Stimulated activated CD4-positive, alpha-beta T cell treated with anti-CD3 and anti-CD28 coated beads, Interleukin-15, amount 100 ng/mL, for 48 hours (primary cell): ENCODE data around the gene GAGE12F.
"Not testable (repeated sequence)": the region's sequence is repeated elsewhere in the genome, so short reads cannot be mapped to it uniquely, and the experiment has no call there.

ENCODE experiments used
- DNase-seq, 2 donors: peaks; one replicate each; pipeline ENCODE4 v3.0.0-alpha.2; 2020; ENCODE audit warnings: low read depth in 2 of 2

GAGE12F gene, protein sequence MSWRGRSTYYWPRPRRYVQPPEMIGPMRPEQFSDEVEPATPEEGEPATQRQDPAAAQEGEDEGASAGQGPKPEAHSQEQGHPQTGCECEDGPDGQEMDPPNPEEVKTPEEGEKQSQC

DNA sequence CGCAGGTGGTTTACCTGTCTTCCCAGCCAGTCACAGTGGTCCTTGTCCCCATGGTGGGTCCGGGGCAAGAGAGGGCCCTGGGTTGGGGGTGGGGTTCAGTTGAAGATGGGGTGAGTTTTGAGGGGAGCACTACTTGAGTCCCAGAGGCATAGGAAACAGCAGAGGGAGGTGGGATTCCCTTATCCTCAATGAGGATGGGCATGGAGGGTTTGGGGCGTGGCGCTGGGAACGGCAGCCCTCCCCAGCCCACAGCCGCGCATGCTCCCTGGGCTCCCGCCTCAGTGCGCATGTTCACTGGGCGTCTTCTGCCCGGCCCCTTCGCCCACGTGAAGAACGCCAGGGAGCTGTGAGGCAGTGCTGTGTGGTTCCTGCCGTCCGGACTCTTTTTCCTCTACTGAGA lies at the start of gene GAGE12F:
Gene GAGE12F, plus strand, starts transcription at position 301 of the 400 bp plus-strand sequence. CDS start 1,155 bp downstream, outside the sequence.
- not testable (repeated sequence) for DNase-seq

DNA sequence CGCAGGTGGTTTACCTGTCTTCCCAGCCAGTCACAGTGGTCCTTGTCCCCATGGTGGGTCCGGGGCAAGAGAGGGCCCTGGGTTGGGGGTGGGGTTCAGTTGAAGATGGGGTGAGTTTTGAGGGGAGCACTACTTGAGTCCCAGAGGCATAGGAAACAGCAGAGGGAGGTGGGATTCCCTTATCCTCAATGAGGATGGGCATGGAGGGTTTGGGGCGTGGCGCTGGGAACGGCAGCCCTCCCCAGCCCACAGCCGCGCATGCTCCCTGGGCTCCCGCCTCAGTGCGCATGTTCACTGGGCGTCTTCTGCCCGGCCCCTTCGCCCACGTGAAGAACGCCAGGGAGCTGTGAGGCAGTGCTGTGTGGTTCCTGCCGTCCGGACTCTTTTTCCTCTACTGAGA lies 28.8 kb upstream of the GAGE12F start, which contains the start of gene GAGE12C:
Gene GAGE12C, plus strand, starts transcription at position 301 of the 400 bp plus-strand sequence. CDS start 1,155 bp downstream, outside the sequence.
- DNase-seq, result not testable (repeated sequence)

DNA sequence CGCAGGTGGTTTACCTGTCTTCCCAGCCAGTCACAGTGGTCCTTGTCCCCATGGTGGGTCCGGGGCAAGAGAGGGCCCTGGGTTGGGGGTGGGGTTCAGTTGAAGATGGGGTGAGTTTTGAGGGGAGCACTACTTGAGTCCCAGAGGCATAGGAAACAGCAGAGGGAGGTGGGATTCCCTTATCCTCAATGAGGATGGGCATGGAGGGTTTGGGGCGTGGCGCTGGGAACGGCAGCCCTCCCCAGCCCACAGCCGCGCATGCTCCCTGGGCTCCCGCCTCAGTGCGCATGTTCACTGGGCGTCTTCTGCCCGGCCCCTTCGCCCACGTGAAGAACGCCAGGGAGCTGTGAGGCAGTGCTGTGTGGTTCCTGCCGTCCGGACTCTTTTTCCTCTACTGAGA lies 19.2 kb upstream of the GAGE12F start, which contains the start of gene GAGE12D:
Gene GAGE12D, plus strand, starts transcription at position 301 of the 400 bp plus-strand sequence. CDS start 1,155 bp downstream, outside the sequence.
- not testable (repeated sequence) for DNase-seq

DNA sequence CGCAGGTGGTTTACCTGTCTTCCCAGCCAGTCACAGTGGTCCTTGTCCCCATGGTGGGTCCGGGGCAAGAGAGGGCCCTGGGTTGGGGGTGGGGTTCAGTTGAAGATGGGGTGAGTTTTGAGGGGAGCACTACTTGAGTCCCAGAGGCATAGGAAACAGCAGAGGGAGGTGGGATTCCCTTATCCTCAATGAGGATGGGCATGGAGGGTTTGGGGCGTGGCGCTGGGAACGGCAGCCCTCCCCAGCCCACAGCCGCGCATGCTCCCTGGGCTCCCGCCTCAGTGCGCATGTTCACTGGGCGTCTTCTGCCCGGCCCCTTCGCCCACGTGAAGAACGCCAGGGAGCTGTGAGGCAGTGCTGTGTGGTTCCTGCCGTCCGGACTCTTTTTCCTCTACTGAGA lies 9.7 kb upstream of the GAGE12F start, which contains the start of gene GAGE12E:
Gene GAGE12E, plus strand, starts transcription at position 301 of the 400 bp plus-strand sequence. CDS start 1,155 bp downstream, outside the sequence.
- not testable (repeated sequence) for DNase-seq

DNA sequence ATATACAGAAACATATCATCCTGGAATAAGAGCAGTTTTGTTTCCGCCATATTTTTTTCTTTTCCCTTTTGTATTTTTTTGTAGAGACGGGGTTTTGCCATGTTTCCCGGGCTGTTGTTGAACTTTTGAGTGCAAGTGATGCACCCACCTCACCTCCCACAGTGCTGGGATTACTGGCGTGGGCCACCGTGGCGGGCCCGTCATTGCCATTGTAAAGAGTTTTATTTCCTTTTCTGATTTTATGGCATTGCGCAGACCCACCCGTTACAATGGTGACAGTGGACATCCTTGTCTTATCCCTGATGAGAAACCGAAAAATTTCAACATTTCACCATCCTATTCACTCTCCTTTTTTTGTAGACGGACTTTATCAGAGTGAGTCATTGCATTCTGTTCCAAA lies 8.1 kb downstream of the GAGE12F start:
- DNase-seq, result not testable (repeated sequence)

DNA sequence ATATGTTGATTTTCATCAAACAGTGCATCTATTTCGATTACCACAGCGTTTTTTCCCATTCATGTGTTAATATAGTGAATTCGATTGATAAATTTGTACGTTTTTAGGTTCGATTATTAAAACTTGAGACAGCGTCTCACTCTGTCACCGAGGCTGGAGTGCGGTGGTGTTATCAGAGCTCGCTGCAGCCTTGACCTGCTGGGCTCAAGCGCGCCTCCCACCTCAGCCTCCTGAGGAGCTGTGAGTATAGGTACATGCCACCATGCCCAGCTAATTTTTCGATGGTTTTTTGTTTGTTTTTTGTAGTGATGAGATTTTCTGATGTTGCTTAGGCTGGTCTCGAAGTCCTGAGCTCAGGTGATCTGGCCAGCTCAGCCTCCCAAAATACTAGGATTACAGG lies 8.5 kb downstream of the GAGE12F start:
- DNase-seq, result not testable (repeated sequence)

DNA sequence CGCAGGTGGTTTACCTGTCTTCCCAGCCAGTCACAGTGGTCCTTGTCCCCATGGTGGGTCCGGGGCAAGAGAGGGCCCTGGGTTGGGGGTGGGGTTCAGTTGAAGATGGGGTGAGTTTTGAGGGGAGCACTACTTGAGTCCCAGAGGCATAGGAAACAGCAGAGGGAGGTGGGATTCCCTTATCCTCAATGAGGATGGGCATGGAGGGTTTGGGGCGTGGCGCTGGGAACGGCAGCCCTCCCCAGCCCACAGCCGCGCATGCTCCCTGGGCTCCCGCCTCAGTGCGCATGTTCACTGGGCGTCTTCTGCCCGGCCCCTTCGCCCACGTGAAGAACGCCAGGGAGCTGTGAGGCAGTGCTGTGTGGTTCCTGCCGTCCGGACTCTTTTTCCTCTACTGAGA lies 9.5 kb downstream of the GAGE12F start, which contains the start of gene GAGE12G:
Gene GAGE12G, plus strand, starts transcription at position 301 of the 400 bp plus-strand sequence. CDS start 1,155 bp downstream, outside the sequence.
- not testable (repeated sequence) for DNase-seq

DNA sequence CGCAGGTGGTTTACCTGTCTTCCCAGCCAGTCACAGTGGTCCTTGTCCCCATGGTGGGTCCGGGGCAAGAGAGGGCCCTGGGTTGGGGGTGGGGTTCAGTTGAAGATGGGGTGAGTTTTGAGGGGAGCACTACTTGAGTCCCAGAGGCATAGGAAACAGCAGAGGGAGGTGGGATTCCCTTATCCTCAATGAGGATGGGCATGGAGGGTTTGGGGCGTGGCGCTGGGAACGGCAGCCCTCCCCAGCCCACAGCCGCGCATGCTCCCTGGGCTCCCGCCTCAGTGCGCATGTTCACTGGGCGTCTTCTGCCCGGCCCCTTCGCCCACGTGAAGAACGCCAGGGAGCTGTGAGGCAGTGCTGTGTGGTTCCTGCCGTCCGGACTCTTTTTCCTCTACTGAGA lies 19.0 kb downstream of the GAGE12F start, which contains the start of gene GAGE12H:
Gene GAGE12H, plus strand, starts transcription at position 301 of the 400 bp plus-strand sequence. CDS start 1,155 bp downstream, outside the sequence.
- DNase-seq, result not testable (repeated sequence)

DNA sequence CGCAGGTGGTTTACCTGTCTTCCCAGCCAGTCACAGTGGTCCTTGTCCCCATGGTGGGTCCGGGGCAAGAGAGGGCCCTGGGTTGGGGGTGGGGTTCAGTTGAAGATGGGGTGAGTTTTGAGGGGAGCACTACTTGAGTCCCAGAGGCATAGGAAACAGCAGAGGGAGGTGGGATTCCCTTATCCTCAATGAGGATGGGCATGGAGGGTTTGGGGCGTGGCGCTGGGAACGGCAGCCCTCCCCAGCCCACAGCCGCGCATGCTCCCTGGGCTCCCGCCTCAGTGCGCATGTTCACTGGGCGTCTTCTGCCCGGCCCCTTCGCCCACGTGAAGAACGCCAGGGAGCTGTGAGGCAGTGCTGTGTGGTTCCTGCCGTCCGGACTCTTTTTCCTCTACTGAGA lies 28.6 kb downstream of the GAGE12F start, which contains the start of gene GAGE2A:
Gene GAGE2A, plus strand, starts transcription at position 301 of the 400 bp plus-strand sequence. CDS start 1,155 bp downstream, outside the sequence.
- not testable (repeated sequence) for DNase-seq

DNA sequence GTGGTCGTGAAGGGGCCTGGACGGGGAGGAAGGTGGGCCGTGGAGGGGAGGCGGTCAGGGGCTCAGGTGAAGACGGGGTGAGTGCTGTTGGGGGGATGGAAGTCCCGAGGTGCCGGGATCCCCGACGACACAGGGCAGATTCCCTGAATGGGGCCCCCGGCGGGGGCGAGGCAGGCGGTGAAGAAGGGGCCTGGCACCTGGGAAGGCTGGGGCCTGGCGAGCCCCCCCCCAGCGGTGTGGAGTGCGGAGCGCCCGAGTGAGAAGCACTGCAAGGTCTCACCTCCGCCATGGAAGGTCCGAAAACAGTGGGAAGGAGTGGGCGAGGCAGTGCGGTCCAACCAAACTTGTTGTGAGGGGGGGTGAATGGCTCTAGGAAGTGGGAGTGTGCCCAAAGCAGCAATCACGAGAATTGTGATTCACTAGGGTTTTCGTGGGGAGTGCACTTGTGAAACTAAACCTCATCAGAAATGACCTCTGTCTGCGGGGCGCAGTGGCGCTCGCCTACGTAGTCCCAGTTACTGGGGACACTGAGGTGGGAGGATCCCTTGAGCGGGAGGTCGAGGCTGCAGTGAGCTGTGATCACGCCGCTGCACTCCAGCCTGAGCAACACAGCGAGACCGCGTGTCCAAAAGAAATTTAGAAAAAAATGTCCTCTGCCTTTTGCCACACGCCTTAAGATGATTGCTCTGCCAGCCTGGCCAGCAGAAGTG lies 29.3 kb downstream of the GAGE12F start:
- not testable (repeated sequence) for DNase-seq

DNA sequence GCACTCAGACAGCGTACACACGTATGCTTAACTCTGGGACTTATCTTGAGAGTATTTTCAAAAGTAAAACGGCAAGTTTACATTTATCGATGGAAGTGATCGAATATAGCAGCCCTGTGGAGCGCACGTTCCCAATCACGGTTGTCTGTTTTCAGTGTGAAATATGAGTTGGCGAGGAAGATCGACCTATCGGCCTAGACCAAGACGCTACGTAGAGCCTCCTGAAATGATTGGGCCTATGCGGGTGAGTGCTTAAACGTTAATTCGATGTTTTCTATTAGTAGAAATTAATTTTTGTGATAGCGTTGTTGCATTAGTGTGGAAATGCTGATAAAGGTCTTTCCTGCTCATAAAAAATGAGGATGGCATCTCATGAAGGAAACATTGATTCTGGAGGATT lies 29.8 kb downstream of the GAGE12F start:
- DNase-seq, result not testable (repeated sequence)

DNA sequence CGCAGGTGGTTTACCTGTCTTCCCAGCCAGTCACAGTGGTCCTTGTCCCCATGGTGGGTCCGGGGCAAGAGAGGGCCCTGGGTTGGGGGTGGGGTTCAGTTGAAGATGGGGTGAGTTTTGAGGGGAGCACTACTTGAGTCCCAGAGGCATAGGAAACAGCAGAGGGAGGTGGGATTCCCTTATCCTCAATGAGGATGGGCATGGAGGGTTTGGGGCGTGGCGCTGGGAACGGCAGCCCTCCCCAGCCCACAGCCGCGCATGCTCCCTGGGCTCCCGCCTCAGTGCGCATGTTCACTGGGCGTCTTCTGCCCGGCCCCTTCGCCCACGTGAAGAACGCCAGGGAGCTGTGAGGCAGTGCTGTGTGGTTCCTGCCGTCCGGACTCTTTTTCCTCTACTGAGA lies 38.1 kb downstream of the GAGE12F start, which contains the start of gene GAGE1:
Gene GAGE1, plus strand, starts transcription at position 301 of the 400 bp plus-strand sequence. CDS start 1,155 bp downstream, outside the sequence.
- not testable (repeated sequence) for DNase-seq

DNA sequence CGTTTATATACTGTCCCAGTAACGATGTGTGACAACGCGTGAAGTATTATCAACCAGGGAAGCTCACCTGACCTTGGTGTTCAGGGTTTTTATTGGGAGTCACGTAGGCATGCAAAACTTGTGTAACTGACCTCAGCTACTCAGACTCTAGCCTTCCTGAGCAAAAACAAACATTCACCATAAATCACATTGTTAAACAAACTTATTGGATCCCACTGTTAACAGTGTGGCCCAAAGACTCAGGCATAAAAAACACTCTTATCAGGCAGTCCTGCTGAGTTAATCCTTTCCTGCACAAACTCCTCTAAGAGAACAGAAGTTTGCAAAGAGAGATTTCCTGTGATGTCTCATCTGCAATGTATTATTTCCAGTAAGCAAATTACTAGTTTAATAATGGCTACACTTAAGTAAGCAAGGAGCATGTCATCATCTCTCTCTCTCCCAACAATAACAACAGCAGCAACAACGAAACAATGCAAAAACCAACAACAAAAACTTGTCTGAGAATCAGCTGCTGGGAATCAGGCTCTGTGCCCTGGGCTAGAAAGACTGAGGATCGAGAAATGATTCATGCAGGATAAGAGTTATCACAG lies 50.2 kb downstream of the GAGE12F start:
- DNase-seq, result no peak
